MV-4-11 (cell line): Measurements from ENCODE around the gene SEMA5A.

Source experiments
- DNase-seq: peaks from one replicate; lab custom pipeline; 2025; lab: John Stamatoyannopoulos, UW

SEMA5A gene

GRCh38 chr5:9399094-9399493 lies 146.8 kb downstream of the SEMA5A start:
- DNase-seq: no peak

- DNase-seq: no peak
Observed at GRCh38 chr5:9398227-9398626, 147.6 kb downstream of the SEMA5A start.

- no peak for DNase-seq
Observed at GRCh38 chr5:9396285-9396770, 149.5 kb downstream of the SEMA5A start.

DNA sequence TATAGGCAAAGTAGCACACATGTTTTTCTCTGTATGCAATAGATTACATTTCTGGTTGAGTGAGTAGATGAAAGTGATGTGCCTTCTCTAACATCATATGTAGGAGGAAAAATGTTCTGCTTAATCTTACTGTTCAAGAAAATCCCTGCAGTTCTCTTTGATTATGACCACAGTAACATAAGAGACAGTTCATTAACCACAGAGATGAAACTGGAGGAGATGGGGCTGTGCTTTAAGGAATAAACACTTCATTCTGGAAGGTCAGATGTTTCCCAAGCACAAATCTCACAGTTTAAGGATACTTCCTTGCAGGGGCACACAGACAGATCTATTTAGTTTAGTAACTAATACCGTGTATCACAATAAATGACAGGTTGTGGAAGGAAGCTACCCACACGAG lies 150.2 kb downstream of the SEMA5A start:
- DNase-seq: no peak

DNA sequence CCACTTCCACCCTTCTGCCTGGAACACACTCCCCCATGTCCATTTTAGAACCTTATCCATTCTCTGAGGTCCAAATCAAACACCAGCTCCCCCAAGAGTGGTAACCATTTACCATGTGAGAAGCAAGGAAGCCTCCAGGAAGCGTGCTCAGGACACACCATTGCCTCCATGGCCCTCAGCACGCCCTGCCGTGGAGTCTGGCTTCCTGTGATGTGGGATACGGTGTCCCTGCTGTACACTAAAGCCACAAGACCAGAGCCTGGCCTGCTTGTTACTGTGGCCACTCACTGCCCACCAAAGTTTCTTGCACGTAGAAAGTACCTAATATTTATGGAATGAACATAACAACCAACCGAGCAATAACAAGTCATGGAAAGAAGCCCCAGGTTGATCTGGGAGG lies 151.7 kb downstream of the SEMA5A start:
- DNase-seq: no peak

GRCh38 chr5:9392625-9393024 lies 153.2 kb downstream of the SEMA5A start:
- DNase-seq: no peak

GRCh38 chr5:9391080-9391479 lies 154.8 kb downstream of the SEMA5A start:
- DNase-seq: no peak

DNA sequence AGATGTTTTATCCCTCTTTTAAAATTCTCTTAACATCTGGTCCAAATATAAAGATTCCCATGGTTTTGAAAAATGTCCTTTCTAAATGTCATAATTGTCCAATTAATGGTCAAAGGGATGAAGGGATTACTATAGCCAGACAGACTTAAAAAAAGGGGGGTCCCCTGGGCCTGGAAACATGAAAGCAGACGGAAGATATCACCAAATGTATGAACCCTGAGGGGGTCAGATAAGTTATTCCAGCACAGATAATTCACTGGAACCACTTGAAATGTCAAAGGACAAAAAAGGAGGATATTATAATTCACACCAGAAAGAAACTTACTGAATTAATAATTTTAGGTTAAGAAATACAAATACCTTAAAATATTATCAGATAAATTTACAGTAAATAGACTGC lies 155.8 kb downstream of the SEMA5A start:
- no peak for DNase-seq

- no peak for DNase-seq
Observed at GRCh38 chr5:9388941-9389674, 156.8 kb downstream of the SEMA5A start.

DNA sequence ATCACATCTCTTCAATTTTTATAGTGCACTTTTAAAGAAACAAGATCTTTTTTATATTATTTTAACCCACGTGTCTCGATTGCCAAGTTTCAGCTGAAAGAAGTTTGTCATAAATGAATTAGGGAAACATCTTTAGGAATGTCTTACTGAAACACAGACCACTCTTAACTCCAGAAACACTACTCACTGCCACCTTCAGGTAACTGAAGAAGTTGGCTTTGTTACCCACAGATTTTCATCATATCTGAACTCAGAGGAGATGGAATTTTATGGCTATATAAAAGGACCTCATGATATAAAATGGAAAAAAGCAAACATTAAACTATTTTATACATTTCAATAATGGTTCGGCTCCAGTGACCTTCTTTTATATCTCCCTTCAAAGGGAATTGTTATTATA lies 158.0 kb downstream of the SEMA5A start:
- DNase-seq: no peak

DNA sequence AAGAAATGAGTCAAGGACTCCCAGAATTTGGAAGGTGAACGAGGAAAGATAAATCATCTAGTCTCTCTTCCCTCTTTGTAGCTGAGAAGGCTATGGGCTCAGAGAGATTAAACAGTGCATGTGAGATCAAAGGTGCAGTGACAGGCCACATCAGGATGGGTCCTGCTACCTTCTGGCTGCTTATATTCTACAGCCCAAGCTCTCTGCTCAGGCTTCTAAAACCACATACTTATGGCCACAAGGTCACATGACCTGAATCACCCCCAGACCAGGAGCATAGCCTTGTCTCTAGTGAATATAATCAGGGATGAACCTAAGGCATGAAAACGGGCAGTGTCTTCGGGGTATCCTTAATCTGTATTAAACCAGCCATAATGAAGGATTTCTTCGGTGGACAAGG lies 158.9 kb downstream of the SEMA5A start:
- no peak for DNase-seq

GRCh38 chr5:9382522-9382921 lies 163.4 kb downstream of the SEMA5A start:
- no peak for DNase-seq

DNA sequence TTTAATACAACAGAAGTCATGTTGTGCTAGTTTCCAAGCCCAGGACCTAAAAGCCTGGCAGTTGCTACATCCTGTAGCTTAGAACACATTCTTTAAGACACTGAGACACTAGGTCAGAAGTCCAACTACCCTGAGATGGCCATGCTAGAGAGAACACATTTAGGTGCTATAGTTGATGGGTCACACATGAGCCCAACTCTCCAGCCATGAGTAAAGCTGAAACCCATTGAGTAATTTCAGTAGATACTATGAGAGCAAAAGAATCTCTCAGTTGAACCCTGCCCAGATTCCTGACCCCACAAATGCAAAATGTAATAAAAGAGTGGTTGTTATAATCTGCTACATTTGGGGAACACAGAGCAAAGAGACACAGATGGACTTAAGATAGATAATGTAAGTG lies 164.4 kb downstream of the SEMA5A start:
- no peak for DNase-seq

- no peak for DNase-seq
Observed at GRCh38 chr5:9380109-9380508, 165.8 kb downstream of the SEMA5A start.

DNA sequence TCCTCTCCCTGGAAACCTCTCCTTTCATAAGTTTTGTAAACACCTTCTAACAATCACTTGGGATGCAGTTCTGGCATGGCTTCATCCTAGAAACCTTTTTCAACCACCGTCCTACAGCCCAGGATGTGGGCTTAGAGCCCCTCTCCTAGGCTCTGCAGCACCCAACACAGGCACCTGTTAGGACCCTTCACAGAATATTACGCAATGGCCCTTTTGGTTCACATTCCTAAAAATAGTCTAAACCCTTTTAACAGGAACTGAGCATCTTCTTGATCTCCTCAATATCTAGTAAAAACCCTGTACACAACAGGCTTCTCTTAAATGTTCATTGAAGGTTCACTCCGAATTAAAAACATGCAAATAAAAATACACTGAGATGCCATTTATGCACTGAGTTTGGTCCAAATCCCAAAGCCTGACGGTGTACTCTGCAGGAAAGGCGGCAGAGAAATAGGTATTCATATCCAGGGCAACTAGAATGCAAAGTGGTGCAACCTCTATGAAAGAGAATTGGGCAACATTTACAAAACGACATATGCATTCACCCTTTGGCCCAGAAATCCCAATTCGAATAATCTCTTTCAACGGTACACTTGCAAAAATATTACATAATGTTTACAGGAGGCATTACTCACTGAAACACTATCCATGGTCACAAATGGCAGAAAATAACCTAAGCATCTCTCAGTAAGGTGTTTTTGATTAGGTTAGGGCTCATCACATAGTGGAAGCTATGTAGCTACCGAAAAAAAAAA lies 169.3 kb downstream of the SEMA5A start:
- DNase-seq: no peak

DNA sequence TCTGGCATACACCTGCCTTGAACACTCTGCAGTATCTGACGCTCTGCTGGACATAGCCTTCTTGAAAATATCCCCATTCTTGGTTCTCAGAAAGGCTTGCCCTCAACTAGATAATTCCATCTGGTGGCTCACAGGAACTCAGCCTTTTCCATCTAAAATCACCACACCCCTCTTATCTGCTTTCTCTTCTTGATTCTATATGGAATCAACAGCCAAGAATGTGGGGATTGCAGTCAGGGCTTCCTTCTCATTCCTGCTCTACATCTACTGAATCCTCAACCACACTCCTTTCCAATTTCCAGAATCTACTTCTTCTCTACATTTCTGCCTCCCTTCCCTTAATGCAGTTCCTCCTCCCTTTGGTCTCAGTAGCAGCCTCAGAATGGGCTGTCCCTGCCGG lies 170.1 kb downstream of the SEMA5A start:
- DNase-seq: no peak

- DNase-seq: no peak
Observed at GRCh38 chr5:9374025-9374424, 171.8 kb downstream of the SEMA5A start.

DNA sequence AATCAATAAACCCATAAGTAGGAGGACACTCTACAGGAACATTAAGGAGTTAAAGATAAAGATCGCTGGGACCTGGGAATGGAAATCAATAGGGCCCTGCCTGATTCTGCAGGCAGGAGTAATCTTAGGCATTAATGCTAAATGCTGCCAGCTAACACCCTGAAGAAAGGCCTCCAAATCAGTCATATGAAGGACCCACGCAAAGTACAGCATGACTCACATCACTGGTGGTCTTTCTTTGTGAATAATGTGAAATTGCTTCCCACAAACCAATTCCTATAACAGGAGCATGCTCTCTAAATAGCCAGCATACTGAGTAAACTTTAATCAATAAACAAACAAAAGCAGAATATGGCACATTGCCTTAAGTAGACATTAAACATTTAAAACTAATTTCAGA lies 172.3 kb downstream of the SEMA5A start:
- no peak for DNase-seq

DNA sequence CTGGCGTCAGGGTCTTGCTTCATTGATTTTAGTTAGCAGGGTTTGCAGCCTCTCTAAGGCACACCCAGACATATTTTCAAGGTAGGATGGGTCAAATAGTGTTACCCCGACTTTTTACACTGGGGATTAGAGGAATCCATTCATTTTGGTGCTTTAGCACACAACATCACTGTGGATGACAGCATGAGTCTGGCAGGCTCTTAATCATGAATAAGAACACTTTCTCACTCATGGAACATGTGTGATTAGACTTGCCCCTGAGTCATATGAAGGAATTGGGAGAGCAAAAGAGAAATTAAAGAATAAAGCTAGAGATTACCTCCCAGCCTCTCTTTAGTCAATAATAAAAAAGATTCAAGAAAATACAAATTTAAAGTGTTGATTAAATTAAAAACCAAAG lies 175.6 kb downstream of the SEMA5A start:
- no peak for DNase-seq

GRCh38 chr5:9365512-9365911 lies 180.4 kb downstream of the SEMA5A start:
- no peak for DNase-seq

DNA sequence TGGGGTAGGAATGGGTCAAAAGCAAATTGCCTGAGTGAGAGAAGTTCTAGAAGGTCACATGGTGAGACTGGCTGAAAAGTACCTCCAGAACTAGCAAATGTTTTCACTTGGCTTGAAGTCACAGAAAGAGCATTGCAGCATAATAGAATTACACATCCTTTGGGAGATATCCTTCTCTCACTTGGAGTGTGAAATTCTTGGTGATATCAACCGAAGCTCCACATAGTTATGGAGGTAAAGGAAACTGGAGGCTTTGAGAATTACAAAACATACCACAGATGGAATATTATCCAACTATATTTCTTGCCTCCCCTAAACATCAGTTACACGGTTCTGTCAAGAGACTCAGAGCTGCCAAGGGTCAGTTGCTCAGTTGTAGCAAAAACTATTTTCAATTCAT lies 182.4 kb downstream of the SEMA5A start:
- DNase-seq: no peak

GRCh38 chr5:9363026-9363425 lies 182.8 kb downstream of the SEMA5A start:
- DNase-seq: no peak

DNA sequence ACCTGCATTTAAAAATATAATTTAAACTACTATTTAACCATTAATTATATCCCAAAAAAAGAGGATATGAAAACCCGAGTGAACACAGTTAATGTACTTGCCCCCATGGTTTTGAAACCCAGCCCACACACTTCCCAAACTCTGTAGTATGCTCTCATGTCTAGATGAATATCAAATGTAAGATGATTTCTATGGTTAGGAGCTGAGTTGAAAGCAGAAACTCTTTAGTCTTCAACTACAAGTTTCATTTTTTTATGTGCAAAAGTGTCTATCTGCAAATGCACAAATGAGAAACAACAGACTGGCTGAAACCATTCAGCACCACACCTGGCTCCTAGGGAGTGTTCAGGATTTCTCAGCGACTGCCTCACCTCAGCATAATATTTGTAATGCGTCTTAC lies 183.3 kb downstream of the SEMA5A start:
- no peak for DNase-seq

DNA sequence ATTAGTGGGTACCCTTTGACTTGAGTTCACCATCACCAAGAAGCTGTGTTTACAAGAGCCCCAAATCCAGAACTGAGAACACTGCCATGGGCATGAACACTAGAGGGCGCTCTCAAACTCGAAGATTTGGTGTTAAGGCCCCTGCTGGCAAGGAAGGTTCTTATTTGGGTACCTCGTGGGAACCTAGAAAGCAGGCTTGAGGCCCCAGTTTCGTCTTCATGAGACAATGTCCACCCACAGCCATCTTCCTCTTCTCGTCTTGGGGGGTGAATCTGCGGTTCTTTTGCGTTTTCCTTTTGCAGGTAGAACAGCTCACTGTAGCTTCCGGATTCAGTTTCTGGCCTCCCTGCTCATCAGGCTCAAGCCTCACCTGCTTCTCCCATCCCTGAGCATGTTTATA lies 184.0 kb downstream of the SEMA5A start:
- peak; percentile 36 for DNase-seq
